ENCODE measurements around the gene PSME3.
A peak's percentile ranks its signal among the peaks of the same experiment; 100 is the strongest.
"Not testable (repeated sequence)": the region's sequence is repeated elsewhere in the genome, so short reads cannot be mapped to it uniquely, and the experiment has no call there.

Gene PSME3

DNA sequence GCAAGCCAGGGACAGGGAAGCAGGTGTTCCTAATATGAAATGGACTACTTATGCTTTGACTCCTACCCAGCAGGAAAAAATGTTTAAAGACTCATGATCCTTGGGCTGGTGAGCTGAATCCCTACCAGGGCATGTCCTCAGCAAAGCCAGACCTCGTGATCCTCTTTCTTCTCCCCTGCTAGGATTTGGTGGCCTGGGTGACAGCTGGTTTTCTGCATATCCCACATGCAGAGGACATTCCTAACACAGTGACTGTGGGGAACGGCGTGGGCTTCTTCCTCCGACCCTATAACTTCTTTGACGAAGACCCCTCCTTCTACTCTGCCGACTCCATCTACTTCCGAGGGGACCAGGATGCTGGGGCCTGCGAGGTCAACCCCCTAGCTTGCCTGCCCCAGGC is 22.9 kb downstream of the PSME3 start:
- peaks cover 9 to 54% (median 46%) of the 10 kb centered on the region in 5 donors for H3K4me1 ChIP-seq (ENCODE audit: control insufficient read depth in 5 of 5, insufficient read depth in 5 of 5, low read length in 5 of 5)
- peak overlapping the region in 2 of 5 donors; percentile 64 to 89 for H3K9ac ChIP-seq (ENCODE audit: low read length in 5 of 5)
- peak overlapping the region; percentile 94 for H3K27ac ChIP-seq (ENCODE audit: low read depth, low read length)
- not testable (repeated sequence) for H3K27me3 ChIP-seq (ENCODE audit: control insufficient read depth in 5 of 5, insufficient read depth in 4 of 5, low read length in 5 of 5); H3K9me3 ChIP-seq (ENCODE audit: control insufficient read depth in 5 of 5, low read length in 5 of 5)
- peaks cover 5 to 41% (median 31%) of the 10 kb centered on the region in 5 donors for H3K36me3 ChIP-seq (ENCODE audit: control insufficient read depth in 5 of 5, insufficient read depth in 5 of 5, low read length in 5 of 5)
- peak overlapping the region in 4 of 5 donors; percentile 29 to 95 (median 80) for H3K4me3 ChIP-seq (ENCODE audit: low read depth in 1 of 5, low read length in 5 of 5)

DNA sequence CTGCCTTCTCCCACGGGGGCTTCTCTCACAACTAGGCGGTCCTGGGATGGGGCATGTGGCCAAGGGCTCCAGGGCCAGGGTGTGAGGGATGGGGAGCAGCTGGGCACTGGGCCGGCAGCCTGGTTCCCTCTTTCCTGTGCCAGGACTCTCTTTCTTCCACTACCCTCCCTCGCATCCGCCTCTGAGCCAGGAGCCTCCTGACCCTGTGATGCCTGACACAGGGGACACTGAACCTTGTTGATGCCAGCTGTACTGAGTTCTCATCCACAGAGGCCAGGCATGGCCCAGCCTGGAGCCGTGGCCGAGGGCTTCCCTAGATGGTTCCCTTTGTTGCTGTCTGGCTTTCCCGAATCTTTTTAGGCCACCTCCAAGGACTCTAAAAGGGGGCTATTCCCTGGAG is 23.3 kb downstream of the PSME3 start:
- H3K36me3 ChIP-seq (ENCODE audit: control insufficient read depth in 5 of 5, insufficient read depth in 5 of 5, low read length in 5 of 5) = peaks cover 5 to 41% (median 31%) of the 10 kb centered on the region in 5 donors
- peaks cover 9 to 52% (median 46%) of the 10 kb centered on the region in 5 donors for H3K4me1 ChIP-seq (ENCODE audit: control insufficient read depth in 5 of 5, insufficient read depth in 5 of 5, low read length in 5 of 5)
- H3K9me3 ChIP-seq (ENCODE audit: control insufficient read depth in 5 of 5, low read length in 5 of 5); H3K27me3 ChIP-seq (ENCODE audit: control insufficient read depth in 5 of 5, insufficient read depth in 4 of 5, low read length in 5 of 5); H3K9ac ChIP-seq (ENCODE audit: low read length in 5 of 5): not testable (repeated sequence)
- peak overlapping the region in 2 of 5 donors; percentile 30 to 40 for H3K4me3 ChIP-seq (ENCODE audit: low read depth in 1 of 5, low read length in 5 of 5)
- H3K27ac ChIP-seq (ENCODE audit: low read depth, low read length) = peak overlapping the region; percentile 94

DNA sequence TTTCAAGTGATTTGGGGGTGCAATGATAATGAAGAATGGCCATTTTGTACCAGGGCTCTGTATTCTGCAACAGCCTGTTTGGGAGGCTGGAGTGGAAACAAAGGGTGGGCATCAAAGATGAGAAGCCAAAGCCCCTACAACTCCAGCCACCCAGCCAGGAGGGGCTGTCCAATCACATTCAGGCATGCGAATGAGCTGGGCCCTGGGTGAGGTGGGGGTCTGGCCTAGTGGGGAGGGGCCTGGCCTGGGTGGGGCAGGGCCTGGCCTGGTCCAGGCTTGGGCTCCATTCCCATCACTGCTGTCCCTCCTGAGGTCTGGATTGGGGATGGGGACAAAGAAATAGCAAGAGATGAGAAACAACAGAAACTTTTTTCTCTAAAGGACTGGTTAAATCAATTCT is 24.2 kb downstream of the PSME3 start:
- H3K4me1 ChIP-seq (ENCODE audit: control insufficient read depth in 5 of 5, insufficient read depth in 5 of 5, low read length in 5 of 5) = peaks cover 9 to 49% (median 44%) of the 10 kb centered on the region in 5 donors
- peak overlapping the region in 1 of 5 donors; percentile 43 for H3K9ac ChIP-seq (ENCODE audit: low read length in 5 of 5)
- H3K36me3 ChIP-seq (ENCODE audit: control insufficient read depth in 5 of 5, insufficient read depth in 5 of 5, low read length in 5 of 5) = peaks cover 5 to 45% (median 31%) of the 10 kb centered on the region in 5 donors
- H3K4me3 ChIP-seq (ENCODE audit: low read depth in 1 of 5, low read length in 5 of 5) = peak overlapping the region in 1 of 5 donors; percentile 40
- no peaks in the 10 kb centered on the region for H3K9me3 ChIP-seq (ENCODE audit: control insufficient read depth in 5 of 5, low read length in 5 of 5)
- no peaks in the 10 kb centered on the region for H3K27me3 ChIP-seq (ENCODE audit: control insufficient read depth in 5 of 5, insufficient read depth in 4 of 5, low read length in 5 of 5)
- peak overlapping the region; percentile 94 for H3K27ac ChIP-seq (ENCODE audit: low read depth, low read length)

DNA sequence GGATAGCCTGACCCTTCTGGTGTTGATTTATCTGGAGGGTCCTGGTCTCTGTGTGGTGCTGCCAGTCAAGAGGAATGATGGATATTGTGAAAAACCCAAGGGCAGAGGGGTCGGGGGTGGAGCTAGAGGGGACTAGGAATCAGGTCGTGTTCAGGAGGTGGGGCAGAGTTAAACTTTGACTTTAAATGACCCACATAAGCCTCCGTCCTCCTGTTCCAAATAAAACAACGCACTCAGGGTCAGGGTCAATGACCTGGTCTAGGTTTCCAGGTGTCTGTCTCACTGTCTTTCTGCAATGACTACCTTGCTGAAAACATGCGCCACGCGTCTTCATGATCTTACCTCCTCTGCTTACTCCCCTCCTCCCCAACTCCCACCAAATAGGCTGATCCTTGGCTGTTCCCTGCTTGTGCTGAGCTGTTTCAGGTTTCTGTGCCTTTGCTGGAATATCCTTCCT is 32.5 kb downstream of the PSME3 start:
- Histone ChIP-seq H3K9me3 (ENCODE audit: control insufficient read depth in 5 of 5, low read length in 5 of 5) (peaks cover 0 to 3% (median 2%) of the 10 kb centered on the region in 5 donors), H3K4me3 (ENCODE audit: low read depth in 1 of 5, low read length in 5 of 5) (no peak overlapping the region), H3K36me3 (ENCODE audit: control insufficient read depth in 5 of 5, insufficient read depth in 5 of 5, low read length in 5 of 5) (peaks cover 7 to 41% (median 26%) of the 10 kb centered on the region in 5 donors), H3K27me3 (ENCODE audit: control insufficient read depth in 5 of 5, insufficient read depth in 4 of 5, low read length in 5 of 5) (no peaks in the 10 kb centered on the region), H3K9ac (ENCODE audit: low read length in 5 of 5) (no peak overlapping the region), H3K4me1 (ENCODE audit: control insufficient read depth in 5 of 5, insufficient read depth in 5 of 5, low read length in 5 of 5) (peaks cover 0 to 17% (median 7%) of the 10 kb centered on the region in 5 donors), H3K27ac (ENCODE audit: low read depth, low read length) (no peak overlapping the region)

DNA sequence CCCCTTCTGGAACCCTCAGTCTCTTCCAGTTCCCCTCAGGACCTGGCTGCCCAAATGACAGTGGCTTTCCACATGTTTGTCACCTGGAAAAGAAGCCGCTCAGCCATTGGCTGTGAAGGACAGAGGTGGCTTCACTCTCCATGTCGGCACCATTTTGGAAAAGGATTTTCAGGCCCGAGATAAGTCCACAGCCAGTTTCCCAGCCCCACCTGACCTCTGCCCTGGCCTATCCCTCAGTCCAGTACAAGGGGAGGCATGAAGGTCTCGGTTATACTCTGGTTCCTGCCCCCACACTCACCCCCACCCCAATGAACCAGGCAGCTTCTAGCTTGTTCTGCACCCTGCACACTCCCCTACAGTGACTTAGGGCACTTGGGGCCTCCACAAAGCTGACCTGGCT is 33.0 kb downstream of the PSME3 start:
- peaks cover 9 to 43% (median 29%) of the 10 kb centered on the region in 5 donors for H3K36me3 ChIP-seq (ENCODE audit: control insufficient read depth in 5 of 5, insufficient read depth in 5 of 5, low read length in 5 of 5)
- peaks cover 0 to 17% (median 7%) of the 10 kb centered on the region in 5 donors for H3K4me1 ChIP-seq (ENCODE audit: control insufficient read depth in 5 of 5, insufficient read depth in 5 of 5, low read length in 5 of 5)
- H3K4me3 ChIP-seq (ENCODE audit: low read depth in 1 of 5, low read length in 5 of 5) = no peak overlapping the region
- H3K9me3 ChIP-seq (ENCODE audit: control insufficient read depth in 5 of 5, low read length in 5 of 5) = peaks cover 0 to 5% (median 4%) of the 10 kb centered on the region in 5 donors
- no peak overlapping the region for H3K9ac ChIP-seq (ENCODE audit: low read length in 5 of 5)
- no peaks in the 10 kb centered on the region for H3K27me3 ChIP-seq (ENCODE audit: control insufficient read depth in 5 of 5, insufficient read depth in 4 of 5, low read length in 5 of 5)
- no peak overlapping the region for H3K27ac ChIP-seq (ENCODE audit: low read depth, low read length)

DNA sequence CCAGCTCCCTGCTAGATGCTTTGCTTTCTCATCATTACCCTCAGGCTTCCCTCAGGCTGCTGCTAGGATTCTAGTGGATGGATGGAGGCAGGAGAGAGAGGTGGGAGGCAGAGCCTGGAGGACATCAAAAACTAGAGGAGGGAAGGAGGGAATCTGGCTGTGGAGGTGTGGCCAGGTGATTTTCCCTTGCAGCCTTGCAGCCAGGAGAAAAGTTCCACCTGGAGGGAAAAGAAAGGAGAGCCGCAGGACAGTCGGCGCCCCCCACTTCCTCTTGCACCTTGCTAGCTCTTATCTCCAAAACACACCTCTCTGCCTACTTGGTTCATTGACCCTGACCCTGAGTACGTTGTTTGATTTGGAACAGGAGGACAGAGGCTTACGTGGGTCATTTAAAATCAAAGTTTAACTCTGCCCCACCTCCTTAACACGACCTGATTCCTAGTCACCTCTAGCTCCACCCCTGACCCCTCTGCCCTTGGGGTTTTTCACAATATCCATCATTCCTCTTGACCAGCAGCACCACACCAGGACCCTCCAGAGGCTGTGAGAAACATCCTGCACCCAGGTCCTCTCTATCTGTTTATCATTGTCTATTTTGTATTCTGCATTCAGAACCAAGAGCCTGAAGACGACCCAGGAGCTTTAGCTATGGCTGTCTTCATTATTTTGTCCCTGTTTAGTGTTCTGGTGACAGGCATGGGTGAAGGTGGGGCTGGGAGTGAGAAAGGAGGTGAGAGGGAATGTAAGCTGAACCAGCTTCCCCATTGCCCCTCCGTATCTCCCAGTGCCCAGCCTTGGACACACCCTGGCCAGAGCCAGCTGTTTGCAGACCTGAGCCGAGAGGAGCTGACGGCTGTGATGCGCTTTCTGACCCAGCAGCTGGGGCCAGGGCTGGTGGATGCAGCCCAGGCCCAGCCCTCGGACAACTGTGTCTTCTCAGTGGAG is 33.7 kb downstream of the PSME3 start:
- no peak overlapping the region for H3K9ac ChIP-seq (ENCODE audit: low read length in 5 of 5)
- H3K4me1 ChIP-seq (ENCODE audit: control insufficient read depth in 5 of 5, insufficient read depth in 5 of 5, low read length in 5 of 5) = peaks cover 0 to 17% (median 7%) of the 10 kb centered on the region in 5 donors
- H3K27ac ChIP-seq (ENCODE audit: low read depth, low read length) = no peak overlapping the region
- peaks cover 9 to 43% (median 36%) of the 10 kb centered on the region in 5 donors for H3K36me3 ChIP-seq (ENCODE audit: control insufficient read depth in 5 of 5, insufficient read depth in 5 of 5, low read length in 5 of 5)
- H3K4me3 ChIP-seq (ENCODE audit: low read depth in 1 of 5, low read length in 5 of 5) = no peak overlapping the region
- no peaks in the 10 kb centered on the region for H3K27me3 ChIP-seq (ENCODE audit: control insufficient read depth in 5 of 5, insufficient read depth in 4 of 5, low read length in 5 of 5)
- peaks cover 0 to 5% (median 4%) of the 10 kb centered on the region in 5 donors for H3K9me3 ChIP-seq (ENCODE audit: control insufficient read depth in 5 of 5, low read length in 5 of 5)

DNA sequence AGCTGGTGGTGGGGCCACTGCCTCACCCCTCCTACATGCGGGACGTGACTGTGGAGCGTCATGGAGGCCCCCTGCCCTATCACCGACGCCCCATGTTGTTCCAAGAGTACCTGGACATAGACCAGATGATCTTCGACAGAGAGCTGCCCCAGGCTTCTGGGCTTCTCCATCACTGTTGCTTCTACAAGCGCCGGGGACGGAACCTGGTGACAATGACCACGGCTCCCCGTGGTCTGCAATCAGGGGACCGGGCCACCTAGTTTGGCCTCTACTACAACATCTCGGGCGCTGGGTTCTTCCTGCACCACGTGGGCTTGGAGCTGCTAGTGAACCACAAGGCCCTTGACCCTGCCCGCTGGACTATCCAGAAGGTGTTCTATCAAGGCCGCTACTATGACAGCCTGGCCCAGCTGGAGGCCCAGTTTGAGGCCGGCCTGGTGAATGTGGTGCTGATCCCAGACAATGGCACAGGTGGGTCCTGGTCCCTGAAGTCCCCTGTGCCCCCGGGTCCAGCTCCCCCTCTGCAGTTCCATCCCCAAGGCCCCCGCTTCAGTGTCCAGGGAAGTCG is 34.6 kb downstream of the PSME3 start:
- not testable (repeated sequence) for H3K27me3 ChIP-seq (ENCODE audit: control insufficient read depth in 5 of 5, insufficient read depth in 4 of 5, low read length in 5 of 5); H3K9me3 ChIP-seq (ENCODE audit: control insufficient read depth in 5 of 5, low read length in 5 of 5); H3K4me3 ChIP-seq (ENCODE audit: low read depth in 1 of 5, low read length in 5 of 5); H3K27ac ChIP-seq (ENCODE audit: low read depth, low read length); H3K9ac ChIP-seq (ENCODE audit: low read length in 5 of 5)
- peaks cover 9 to 47% (median 44%) of the 10 kb centered on the region in 5 donors for H3K36me3 ChIP-seq (ENCODE audit: control insufficient read depth in 5 of 5, insufficient read depth in 5 of 5, low read length in 5 of 5)
- peaks cover 0 to 17% (median 7%) of the 10 kb centered on the region in 5 donors for H3K4me1 ChIP-seq (ENCODE audit: control insufficient read depth in 5 of 5, insufficient read depth in 5 of 5, low read length in 5 of 5)

DNA sequence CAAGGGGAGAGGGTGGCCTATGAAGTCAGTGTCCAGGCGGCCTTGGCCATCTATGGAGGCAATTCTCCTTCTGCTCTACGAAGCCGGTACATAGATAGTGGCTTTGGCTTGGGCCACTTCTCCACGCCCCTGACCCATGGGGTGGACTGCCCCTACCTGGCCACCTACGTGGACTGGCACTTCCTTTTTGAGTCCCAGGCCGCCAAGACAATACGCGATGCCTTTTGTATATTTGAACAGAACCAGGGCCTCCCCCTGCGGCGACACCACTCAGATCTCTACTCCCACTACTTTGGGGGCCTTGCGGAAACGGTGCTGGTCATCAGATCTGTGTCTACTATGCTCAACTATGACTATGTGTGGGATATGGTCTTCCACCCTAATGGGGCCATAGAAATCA is 35.1 kb downstream of the PSME3 start:
- no peak overlapping the region for H3K4me3 ChIP-seq (ENCODE audit: low read depth in 1 of 5, low read length in 5 of 5)

DNA sequence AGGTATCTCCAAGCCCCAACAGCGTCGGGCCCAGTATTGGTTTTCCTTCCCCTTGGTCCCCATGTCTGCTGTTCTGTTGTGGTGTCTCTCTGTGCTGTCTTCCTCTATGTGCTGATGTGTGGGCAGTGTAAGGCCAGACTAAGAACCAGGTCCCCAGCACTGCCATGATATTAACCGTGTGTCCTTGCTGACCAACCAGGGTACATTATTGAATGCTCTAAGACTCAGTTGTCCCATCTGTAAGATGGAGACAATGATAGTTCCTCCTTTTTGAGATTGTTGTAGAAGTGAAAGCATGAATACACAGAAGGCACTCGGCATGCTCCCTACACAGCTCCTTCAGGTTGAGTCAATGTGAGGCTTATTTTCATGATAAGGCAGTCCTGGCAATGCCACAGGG is 38.5 kb downstream of the PSME3 start:
- Histone ChIP-seq H3K27ac (ENCODE audit: low read depth, low read length) (no peak overlapping the region), H3K27me3 (ENCODE audit: control insufficient read depth in 5 of 5, insufficient read depth in 4 of 5, low read length in 5 of 5) (no peaks in the 10 kb centered on the region), H3K4me1 (ENCODE audit: control insufficient read depth in 5 of 5, insufficient read depth in 5 of 5, low read length in 5 of 5) (peaks cover 0 to 2% (median 0%) of the 10 kb centered on the region in 5 donors), H3K36me3 (ENCODE audit: control insufficient read depth in 5 of 5, insufficient read depth in 5 of 5, low read length in 5 of 5) (peaks cover 9 to 49% (median 41%) of the 10 kb centered on the region in 5 donors), H3K4me3 (ENCODE audit: low read depth in 1 of 5, low read length in 5 of 5) (no peak overlapping the region), H3K9me3 (ENCODE audit: control insufficient read depth in 5 of 5, low read length in 5 of 5) (peaks cover 0 to 5% (median 4%) of the 10 kb centered on the region in 5 donors), H3K9ac (ENCODE audit: low read length in 5 of 5) (no peak overlapping the region)

More for the DNA sequence above, 35.1 kb downstream of the PSME3 start:
- H3K36me3 ChIP-seq (ENCODE audit: control insufficient read depth in 5 of 5, insufficient read depth in 5 of 5, low read length in 5 of 5) = peaks cover 9 to 52% (median 50%) of the 10 kb centered on the region in 5 donors
- H3K27me3 ChIP-seq (ENCODE audit: control insufficient read depth in 5 of 5, insufficient read depth in 4 of 5, low read length in 5 of 5) = no peaks in the 10 kb centered on the region
- peaks cover 0 to 5% (median 4%) of the 10 kb centered on the region in 5 donors for H3K9me3 ChIP-seq (ENCODE audit: control insufficient read depth in 5 of 5, low read length in 5 of 5)
- peaks cover 0 to 17% (median 7%) of the 10 kb centered on the region in 5 donors for H3K4me1 ChIP-seq (ENCODE audit: control insufficient read depth in 5 of 5, insufficient read depth in 5 of 5, low read length in 5 of 5)
- no peak overlapping the region for H3K27ac ChIP-seq (ENCODE audit: low read depth, low read length)
- no peak overlapping the region for H3K9ac ChIP-seq (ENCODE audit: low read length in 5 of 5)

Data from subcutaneous abdominal adipose tissue (tissue), 5 donors.